ENCODE data around the gene DPY19L1. TPM values are rescaled to one million over a fixed set of nuclear protein-coding genes. Genes with fewer than 3 reads are reported as not detected.
"Not testable (repeated sequence)": the region's sequence is repeated elsewhere in the genome, so short reads cannot be mapped to it uniquely, and the experiment has no call there.

DPY19L1 gene
- polyA plus RNA-seq, 1 donor, result 16.7 TPM

DNA sequence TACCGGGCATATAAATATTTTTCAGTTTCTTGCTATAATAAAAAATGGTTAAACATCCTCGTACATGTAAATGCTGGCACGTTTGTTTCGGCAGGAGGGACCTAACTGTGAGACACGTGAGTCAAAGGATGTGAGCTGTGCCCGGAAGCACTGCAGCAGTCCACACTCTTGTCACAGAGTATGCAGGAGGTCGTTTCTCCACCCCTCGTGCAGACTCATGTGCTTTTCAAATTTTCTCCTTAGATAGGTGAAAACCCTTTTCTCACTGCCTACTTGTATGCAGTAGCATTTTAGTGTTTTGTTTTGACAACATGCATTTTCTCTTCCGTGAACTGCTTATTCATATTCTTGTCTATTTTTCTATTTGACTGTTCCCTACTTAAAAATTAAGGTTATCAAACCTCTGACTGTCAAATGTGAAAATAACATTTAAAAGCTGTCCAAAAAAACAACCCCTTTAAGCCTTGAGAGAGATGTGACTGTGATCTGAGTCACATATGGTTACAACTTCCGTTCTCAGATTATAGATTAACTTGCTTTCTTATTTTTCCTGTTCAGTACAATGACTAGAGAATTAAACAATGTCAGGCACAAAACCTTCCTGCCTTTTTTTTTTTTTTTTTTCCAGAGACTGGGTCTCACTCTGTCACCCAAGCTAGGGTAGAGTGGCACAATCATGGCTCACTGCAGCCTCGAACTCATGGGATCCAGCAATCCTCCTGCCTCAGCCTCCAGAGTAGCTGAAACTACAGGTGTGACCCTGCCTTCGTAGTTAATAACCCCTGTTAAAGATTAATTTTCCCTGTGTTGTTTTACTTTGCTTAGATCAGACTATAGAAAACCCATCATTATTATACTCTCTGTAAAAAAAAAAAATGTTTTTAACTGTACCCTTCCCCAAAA, 45.1 kb downstream of the DPY19L1 start:
- DNase-seq (ENCODE audit: low read depth), result no peak

DNA sequence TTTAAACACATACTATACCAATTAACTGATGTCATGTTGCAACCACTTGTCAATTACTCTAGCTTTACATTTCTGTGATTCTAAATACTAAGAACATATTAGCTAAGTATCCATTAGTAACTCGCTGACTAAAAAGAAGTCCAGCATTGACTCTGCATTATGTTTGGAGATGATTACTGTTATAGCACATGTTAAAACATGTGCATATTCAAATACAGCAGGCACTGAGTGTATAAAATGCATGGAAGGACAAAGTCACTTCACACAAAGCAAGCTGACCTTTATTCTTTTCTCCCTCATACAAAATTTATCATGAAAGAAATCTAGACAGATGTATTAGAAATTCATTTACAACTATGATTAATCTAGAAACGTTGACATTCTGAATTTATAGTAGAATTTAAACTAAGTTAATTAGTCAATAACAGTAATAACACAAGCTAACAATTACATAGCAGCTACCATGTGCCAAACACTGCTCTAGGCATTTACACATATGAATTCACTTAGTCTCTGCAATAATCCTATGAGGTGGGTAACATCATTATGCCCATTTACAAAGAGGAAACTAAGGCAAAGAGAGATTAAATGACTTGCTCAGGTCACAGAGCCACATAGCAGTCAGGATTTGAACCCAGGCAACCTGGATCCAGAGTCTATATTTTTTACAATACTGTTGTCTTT, 48.7 kb downstream of the DPY19L1 start:
- DNase-seq (ENCODE audit: low read depth), result not testable (repeated sequence)

- DNase-seq (ENCODE audit: low read depth), result not testable (repeated sequence)
These were observed 52.1 kb downstream of the DPY19L1 start for GRCh38 chr7:34985155-34985554.

DNA sequence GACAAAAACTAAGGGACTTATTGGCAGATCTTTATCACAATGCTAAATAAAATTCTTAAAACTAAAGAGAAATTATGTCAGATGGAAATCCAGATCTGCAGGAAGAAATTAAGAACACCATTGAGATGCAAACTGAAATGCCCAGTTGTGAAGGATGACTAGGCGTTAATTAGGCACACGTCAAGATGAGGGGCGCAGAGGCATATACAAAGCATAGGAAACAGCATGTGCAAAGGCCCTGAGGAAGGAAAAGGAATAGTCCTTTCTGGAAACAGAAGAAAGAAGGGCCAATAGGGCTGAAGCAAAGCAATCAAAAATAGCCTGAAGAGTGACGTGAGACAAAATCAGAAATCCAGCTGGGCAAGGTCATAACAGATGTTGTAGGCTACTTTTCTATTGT, 53.1 kb downstream of the DPY19L1 start:
- DNase-seq (ENCODE audit: low read depth), result not testable (repeated sequence)

- no peak for DNase-seq (ENCODE audit: low read depth)
These were observed 54.8 kb downstream of the DPY19L1 start for GRCh38 chr7:34982371-34983019.

GRCh38 chr7:34979124-34979523, 58.2 kb downstream of the DPY19L1 start:
- DNase-seq (ENCODE audit: low read depth), result not testable (repeated sequence)

- DNase-seq (ENCODE audit: low read depth), result no peak
These were observed 63.9 kb downstream of the DPY19L1 start for GRCh38 chr7:34973400-34973760.

- DNase-seq (ENCODE audit: low read depth), result not testable (repeated sequence)
These were observed 64.4 kb downstream of the DPY19L1 start for GRCh38 chr7:34972739-34973399.

DNA sequence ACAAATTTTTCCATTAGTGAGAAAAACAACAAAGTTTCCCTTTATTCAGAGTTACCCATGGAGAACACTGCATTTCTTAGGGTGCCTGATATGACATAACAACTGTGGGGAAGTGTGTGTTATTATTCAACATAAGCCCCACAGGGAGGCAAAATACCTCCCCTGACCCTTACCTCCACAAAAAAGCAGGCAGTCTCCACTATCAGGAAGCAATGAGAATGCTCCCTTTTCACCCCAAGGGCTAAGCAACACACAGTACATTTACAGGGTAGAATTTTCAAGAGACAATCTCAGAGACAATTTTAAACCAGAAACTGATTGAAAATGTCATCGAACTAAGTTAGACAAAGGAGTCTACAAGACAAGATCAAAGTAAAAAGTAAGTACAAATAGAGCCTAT, 69.5 kb downstream of the DPY19L1 start:
- DNase-seq (ENCODE audit: low read depth), result not testable (repeated sequence)

DNA sequence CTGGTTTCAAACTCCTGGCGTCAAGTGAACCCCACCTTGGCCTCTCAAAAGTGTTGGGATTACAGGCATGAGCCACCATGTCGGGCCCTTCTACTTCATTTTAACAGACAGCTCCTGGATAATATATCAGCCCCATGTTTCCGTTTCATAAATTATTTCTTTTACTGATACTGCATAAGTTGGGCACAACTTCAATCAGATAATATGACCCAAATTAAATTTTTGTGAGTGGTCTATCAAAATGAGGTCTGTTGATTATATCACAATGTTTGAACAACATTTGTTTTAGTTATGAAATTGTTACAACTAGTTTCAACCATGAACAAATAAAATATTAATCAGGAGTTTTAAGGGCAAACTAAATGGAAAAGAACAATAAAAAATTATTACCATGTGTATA, 70.8 kb downstream of the DPY19L1 start:
- DNase-seq (ENCODE audit: low read depth), result not testable (repeated sequence)

GRCh38 chr7:34958021-34958420, 79.3 kb downstream of the DPY19L1 start:
- DNase-seq (ENCODE audit: low read depth), result no peak

GRCh38 chr7:34952822-34953221, 84.5 kb downstream of the DPY19L1 start:
- DNase-seq (ENCODE audit: low read depth), result no peak

DNA sequence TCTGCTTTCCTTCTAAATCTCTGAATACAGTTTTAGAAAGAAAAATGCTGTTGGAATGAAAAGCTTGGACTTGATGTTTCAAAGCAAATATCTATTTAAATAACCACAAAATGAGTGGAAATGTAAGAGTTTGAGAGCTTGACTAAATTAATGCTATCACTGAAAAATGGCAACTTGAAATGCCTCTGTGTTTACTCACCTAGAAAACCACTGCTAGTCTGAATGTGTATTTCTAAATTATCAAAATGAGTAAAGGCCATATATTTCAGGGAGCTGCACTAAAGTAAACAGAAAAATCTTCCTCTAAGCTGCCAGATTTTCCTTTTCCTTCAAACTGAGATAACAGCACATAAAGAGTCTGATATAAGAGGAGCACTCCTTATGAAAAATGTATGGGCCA, 87.9 kb downstream of the DPY19L1 start:
- DNase-seq (ENCODE audit: low read depth), result no peak

- DNase-seq (ENCODE audit: low read depth), result not testable (repeated sequence)
These were observed 89.9 kb downstream of the DPY19L1 start for GRCh38 chr7:34947427-34947826.

GRCh38 chr7:34946486-34946885, 90.8 kb downstream of the DPY19L1 start:
- DNase-seq (ENCODE audit: low read depth), result no peak

DNA sequence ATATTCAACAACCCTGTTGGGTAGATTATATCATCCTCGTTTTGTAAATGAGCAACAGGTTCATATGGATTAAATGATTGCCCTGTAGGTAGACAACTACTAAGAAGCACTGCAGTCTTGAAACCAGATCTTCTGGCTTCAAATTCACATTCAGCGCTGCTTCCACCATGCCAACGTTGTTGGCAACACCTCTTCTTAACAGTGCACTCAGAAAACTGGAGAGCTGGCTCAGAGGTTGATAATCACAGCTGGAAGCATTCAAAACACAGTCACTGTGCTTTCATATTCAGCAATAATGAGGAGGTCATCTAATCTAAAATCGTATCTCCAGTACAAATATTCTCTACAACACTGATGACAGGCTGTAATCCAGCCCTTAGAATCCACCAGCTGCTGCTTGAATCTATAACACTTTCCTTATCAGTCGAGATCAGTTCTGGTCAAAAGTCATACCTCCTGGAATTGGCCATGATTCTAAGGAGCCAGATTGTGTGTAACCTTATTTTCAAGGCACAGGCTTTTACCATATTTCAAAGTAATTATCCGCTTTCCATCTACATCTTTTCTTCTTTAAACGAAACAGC, 91.3 kb downstream of the DPY19L1 start:
- DNase-seq (ENCODE audit: low read depth), result not testable (repeated sequence)

- no peak for DNase-seq (ENCODE audit: low read depth)
These were observed 98.1 kb downstream of the DPY19L1 start for GRCh38 chr7:34939175-34939574.

DNA sequence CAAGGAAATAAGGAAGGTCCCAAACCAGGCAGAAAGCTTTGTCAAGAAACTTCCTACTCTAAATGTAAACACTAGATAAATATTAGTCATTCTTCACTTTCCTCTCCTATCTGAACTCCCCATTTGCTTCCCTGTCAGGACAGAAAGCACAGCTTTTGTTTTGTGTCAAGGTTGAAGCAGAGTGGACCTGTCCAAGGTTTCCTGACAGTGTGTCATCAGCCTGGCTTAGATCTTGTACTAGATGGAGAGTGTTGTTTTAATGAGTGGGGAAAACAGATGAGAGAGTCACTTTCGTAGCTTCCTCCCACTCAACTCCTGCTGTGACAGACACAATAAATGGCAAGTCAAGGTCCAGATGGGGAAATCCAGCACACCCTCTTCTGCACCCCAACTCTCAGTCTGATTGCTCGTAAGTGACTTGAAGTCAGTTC, 101.5 kb downstream of the DPY19L1 start:
- DNase-seq (ENCODE audit: low read depth), result not testable (repeated sequence)

- DNase-seq (ENCODE audit: low read depth), result no peak
These were observed 105.5 kb downstream of the DPY19L1 start for GRCh38 chr7:34931739-34932138.

GRCh38 chr7:34929783-34930182, 107.5 kb downstream of the DPY19L1 start:
- not testable (repeated sequence) for DNase-seq (ENCODE audit: low read depth)

DNA sequence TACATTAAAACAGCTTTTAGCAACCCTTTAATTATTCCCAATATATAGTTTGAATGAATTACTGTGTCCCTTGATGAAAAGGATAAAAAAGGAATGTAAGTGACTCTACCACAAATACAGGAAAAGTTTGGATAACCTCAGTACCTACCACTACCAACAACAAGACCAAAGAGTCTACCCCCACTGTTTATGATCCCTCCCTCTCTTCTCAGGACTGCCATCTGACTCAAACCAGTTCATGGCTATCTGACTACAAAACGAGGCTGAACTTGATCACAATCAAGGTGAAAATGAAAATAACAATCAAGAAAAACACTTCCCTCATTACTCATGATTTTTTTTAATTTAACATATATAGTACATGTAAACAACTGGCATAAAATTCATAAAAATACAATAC, 108.7 kb downstream of the DPY19L1 start:
- no peak for DNase-seq (ENCODE audit: low read depth)
